Upper lobe of left lung (tissue), 4 donors: ENCODE results near the gene ASF1A.

Source experiments
- CTCF ChIP-seq, 6 experiments: fragments of 450-650 bp in 4 of 6; fragments of 200-600 bp in 2 of 6; sonication (generic) in 2 of 6; IDR thresholded peaks; one replicate each; pipeline ENCODE4 v1.5.1; 2016 to 2019; ENCODE audit warnings: antibody characterized with exemption in 6 of 6
- EP300 ChIP-seq, 4 donors: sonication (generic); formaldehyde crosslinking; IDR thresholded peaks; one replicate each; pipeline ENCODE4 v1.5.1; 2017; ENCODE audit warnings: antibody characterized with exemption in 4 of 4, control low read depth in 2 of 4
- POLR2A ChIP-seq, 4 donors: fragments of 450-650 bp; IDR thresholded peaks; one replicate each; pipeline ENCODE4 v1.5.1; 2016 to 2017; ENCODE audit warnings: antibody characterized with exemption in 4 of 4, mild to moderate bottlenecking in 2 of 4
- POLR2AphosphoS5 ChIP-seq, 2 donors: sonication (generic); formaldehyde crosslinking; IDR thresholded peaks; one replicate each; pipeline ENCODE4 v1.5.1; 2017; ENCODE audit warnings: antibody characterized with exemption in 2 of 2

DNA sequence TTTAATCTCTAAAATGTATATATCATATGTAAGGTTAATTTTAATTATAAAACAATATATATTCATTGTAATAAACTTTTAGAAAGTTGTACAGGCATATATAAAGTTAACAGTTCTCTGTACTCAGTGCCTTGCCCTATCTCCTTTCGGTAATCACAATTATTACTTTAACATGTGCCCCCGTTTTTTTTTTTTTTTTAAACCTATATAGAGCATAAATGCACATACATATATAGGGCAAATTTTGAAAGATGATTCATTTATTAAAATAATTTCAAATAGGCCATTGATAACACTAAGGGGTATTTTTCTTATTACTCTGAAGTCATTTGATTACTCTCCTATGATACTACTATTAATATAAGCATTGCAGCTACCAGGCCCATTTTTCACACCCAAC lies 1.9 kb downstream of the ASF1A start:
- TF ChIP-seq POLR2A (IDR thresholded peaks at IDR 0.05) (no peak), CTCF (IDR thresholded peaks at IDR 0.05) (no peak), EP300 (IDR thresholded peaks at IDR 0.05) (no peak), POLR2AphosphoS5 (IDR thresholded peaks at IDR 0.05) (no peak)
